WTC11 (cell line): ENCODE data around the gene HHAT. TPM values are rescaled to one million over a fixed set of nuclear protein-coding genes. Genes with fewer than 3 reads are reported as not detected.

ENCODE experiments used
- ATAC-seq: fragments of 200-7000 bp; cut with Tn5 transposase; 2 replicates; pipeline ENCODE4 v1.10.0; 2021; ENCODE audit warnings: mild to moderate bottlenecking, moderate library complexity
- CTCF ChIA-PET: fragments of 300-600 bp; sonication (Branson Sonifier 250); formaldehyde crosslinking; loops from one replicate; lab custom pipeline; 2021; ENCODE audit warnings: antibody characterized with exemption; lab: Charles Lee
- POLR2A ChIA-PET: fragments of 350-600 bp; sonication (Branson Sonifier 250); formaldehyde crosslinking; loops from one replicate; lab custom pipeline; 2021; ENCODE audit warnings: antibody characterized with exemption; lab: Charles Lee
- DNase-seq: peaks from one replicate; pipeline ENCODE4 v3.0.0; 2021; ENCODE audit warnings: low spot score
- H3K27ac Mint-ChIP-seq: 2 replicates; pipeline ENCODE4 v1.8.0; 2021; ENCODE audit warnings: mixed read lengths
- H3K27me3 Mint-ChIP-seq: 2 replicates; pipeline ENCODE4 v1.8.0; 2021; ENCODE audit warnings: low read depth, mild to moderate bottlenecking, moderate library complexity, mixed read lengths
- H3K36me3 Mint-ChIP-seq: 2 replicates; pipeline ENCODE4 v1.8.0; 2021; ENCODE audit warnings: mixed read lengths
- H3K4me1 Mint-ChIP-seq: 2 replicates; pipeline ENCODE4 v1.8.0; 2022; ENCODE audit warnings: mixed read lengths
- H3K4me3 Mint-ChIP-seq: 2 replicates; pipeline ENCODE4 v1.8.0; 2021; ENCODE audit warnings: mild to moderate bottlenecking, moderate library complexity, mixed read lengths
- H3K9me3 Mint-ChIP-seq: 2 replicates; pipeline ENCODE4 v1.8.0; 2021; ENCODE audit warnings: mixed read lengths
- ATF1 ChIP-seq: sonication (generic); formaldehyde crosslinking; IDR thresholded peaks from 2 replicates; pipeline ENCODE4 v1.8.1; 2023; ENCODE audit warnings: mild to moderate bottlenecking, moderate library complexity, missing genetic modification reagents
- ESRRA ChIP-seq: sonication (generic); formaldehyde crosslinking; IDR thresholded peaks from 2 replicates; pipeline ENCODE4 v1.8.1; 2022; ENCODE audit warnings: mild to moderate bottlenecking, missing genetic modification reagents, borderline replicate concordance
- FOXJ3 ChIP-seq: sonication (generic); formaldehyde crosslinking; IDR thresholded peaks from 2 replicates; pipeline ENCODE4 v1.9.0; 2021; ENCODE audit warnings: missing genetic modification reagents, mild to moderate bottlenecking, borderline replicate concordance
- HMGA2 ChIP-seq: fragments of 250-450 bp; sonication (Bioruptor Pico); IDR thresholded peaks from 2 replicates; pipeline ENCODE4 v1.4.0; 2021; ENCODE audit warnings: mild to moderate bottlenecking, moderate library complexity
- MYBL2 ChIP-seq: sonication (generic); formaldehyde crosslinking; IDR thresholded peaks from 2 replicates; pipeline ENCODE4 v1.8.1; 2023; ENCODE audit warnings: mild to moderate bottlenecking, moderate library complexity, missing genetic modification reagents
- NFATC4 ChIP-seq: fragments of 250-450 bp; sonication (Bioruptor Pico); IDR thresholded peaks from 2 replicates; pipeline ENCODE4 v1.9.0; 2021; ENCODE audit warnings: mild to moderate bottlenecking
- NR1H2 ChIP-seq: sonication (generic); formaldehyde crosslinking; IDR thresholded peaks from 2 replicates; pipeline ENCODE4 v1.9.0; 2021; ENCODE audit warnings: mild to moderate bottlenecking, moderate library complexity, missing genetic modification reagents
- RELA ChIP-seq: sonication (generic); formaldehyde crosslinking; IDR thresholded peaks from 2 replicates; pipeline ENCODE4 v1.8.1; 2022; ENCODE audit warnings: missing genetic modification reagents, mild to moderate bottlenecking, borderline replicate concordance
- SOX15 ChIP-seq: fragments of 250-450 bp; sonication (Bioruptor Pico); IDR thresholded peaks from 2 replicates; pipeline ENCODE4 v1.9.0; 2021; ENCODE audit warnings: mild to moderate bottlenecking
- TCF7 ChIP-seq: sonication (generic); formaldehyde crosslinking; IDR thresholded peaks from 2 replicates; pipeline ENCODE4 v1.8.0; 2022; ENCODE audit warnings: mild to moderate bottlenecking, low read depth, missing genetic modification reagents, moderate library complexity
- ZNF121 ChIP-seq: sonication (generic); formaldehyde crosslinking; IDR thresholded peaks from 2 replicates; pipeline ENCODE4 v1.8.0; 2023; ENCODE audit warnings: missing genetic modification reagents
- total RNA-seq: library from RNA; stranded (reverse); gene quantifications from 3 replicates; pipeline ENCODE4 v1.2.3, GENCODE V29; 2021
- TF ChIP-seq, protein P1 (sequence below): sonication (generic); formaldehyde crosslinking; IDR thresholded peaks from 2 replicates; pipeline ENCODE4 v1.8.0; 2022; ENCODE audit warnings: mild to moderate bottlenecking, missing genetic modification reagents
- TF ChIP-seq, protein P2 (sequence below): sonication (generic); formaldehyde crosslinking; IDR thresholded peaks from 2 replicates; pipeline ENCODE4 v1.8.1; 2023; ENCODE audit warnings: mild to moderate bottlenecking, missing genetic modification reagents, moderate library complexity
- TF ChIP-seq, protein P3 (sequence below): fragments of 200-600 bp; IDR thresholded peaks from 2 replicates; pipeline ENCODE4 v1.8.0; 2022; ENCODE audit warnings: antibody characterized with exemption
- TF ChIP-seq, protein P4 (sequence below): fragments of 250-450 bp; sonication (Bioruptor Pico); IDR thresholded peaks from 2 replicates; pipeline ENCODE4 v1.9.0; 2021; ENCODE audit warnings: moderate library complexity, mild to moderate bottlenecking, inconsistent platforms, borderline replicate concordance
- TF ChIP-seq, protein P5 (sequence below): fragments of 250-450 bp; sonication (Bioruptor Pico); IDR thresholded peaks from 2 replicates; pipeline ENCODE4 v1.9.0; 2021; ENCODE audit warnings: mild to moderate bottlenecking, borderline replicate concordance
- TF ChIP-seq, protein P6 (sequence below): sonication (generic); formaldehyde crosslinking; IDR thresholded peaks from 2 replicates; pipeline ENCODE4 v1.8.1; 2022; ENCODE audit warnings: low read depth, missing genetic modification reagents, borderline replicate concordance
- TF ChIP-seq, protein P7 (sequence below): sonication (generic); formaldehyde crosslinking; IDR thresholded peaks from 2 replicates; pipeline ENCODE4 v1.8.1; 2022; ENCODE audit warnings: mild to moderate bottlenecking, missing genetic modification reagents, moderate library complexity, borderline replicate concordance
- TF ChIP-seq, protein P8 (sequence below): sonication (generic); formaldehyde crosslinking; IDR thresholded peaks from 2 replicates; pipeline ENCODE4 v1.8.1; 2023; ENCODE audit warnings: mild to moderate bottlenecking, missing genetic modification reagents

HHAT gene
- total RNA-seq, 1 experiment from 2014 or later = 0.39 TPM

DNA sequence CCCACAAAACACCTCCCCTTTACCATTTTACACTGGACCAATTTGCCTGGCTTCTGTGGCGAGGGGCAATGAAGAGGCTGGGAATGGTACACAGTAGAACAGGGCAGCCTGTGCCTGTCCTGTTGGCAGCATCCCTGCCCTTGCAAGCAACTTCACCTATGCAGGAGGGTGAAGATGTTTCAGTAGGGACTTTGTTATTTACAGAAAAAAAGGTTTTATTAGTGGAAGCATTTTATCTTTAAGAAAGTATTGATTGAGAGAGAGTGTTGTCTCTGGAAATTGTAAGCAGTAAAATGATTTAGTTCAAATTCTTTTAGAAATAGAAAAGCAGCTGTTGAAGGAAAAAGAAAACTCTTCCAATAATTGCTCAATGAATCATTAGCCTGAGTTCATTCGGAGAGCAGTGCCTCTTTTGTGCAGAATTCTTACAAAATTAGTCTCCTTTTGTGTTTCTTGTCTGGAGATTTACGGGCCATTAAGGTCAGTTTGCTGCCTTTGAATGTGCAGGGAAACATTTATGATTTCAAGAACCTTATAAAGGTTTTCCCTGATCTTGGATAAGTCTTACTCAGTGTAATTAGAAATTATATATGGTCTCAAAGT is 49.1 kb downstream of the HHAT start (continued):
- TF ChIP-seq ZNF121 (CRISPR knock-in tag) = no peak
- TF ChIP-seq, protein P1, sequence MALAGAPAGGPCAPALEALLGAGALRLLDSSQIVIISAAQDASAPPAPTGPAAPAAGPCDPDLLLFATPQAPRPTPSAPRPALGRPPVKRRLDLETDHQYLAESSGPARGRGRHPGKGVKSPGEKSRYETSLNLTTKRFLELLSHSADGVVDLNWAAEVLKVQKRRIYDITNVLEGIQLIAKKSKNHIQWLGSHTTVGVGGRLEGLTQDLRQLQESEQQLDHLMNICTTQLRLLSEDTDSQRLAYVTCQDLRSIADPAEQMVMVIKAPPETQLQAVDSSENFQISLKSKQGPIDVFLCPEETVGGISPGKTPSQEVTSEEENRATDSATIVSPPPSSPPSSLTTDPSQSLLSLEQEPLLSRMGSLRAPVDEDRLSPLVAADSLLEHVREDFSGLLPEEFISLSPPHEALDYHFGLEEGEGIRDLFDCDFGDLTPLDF (CRISPR knock-in tag) = no peak
- TF ChIP-seq HMGA2 = no peak
- no peak for TF ChIP-seq NR1H2
- TF ChIP-seq, protein P2, sequence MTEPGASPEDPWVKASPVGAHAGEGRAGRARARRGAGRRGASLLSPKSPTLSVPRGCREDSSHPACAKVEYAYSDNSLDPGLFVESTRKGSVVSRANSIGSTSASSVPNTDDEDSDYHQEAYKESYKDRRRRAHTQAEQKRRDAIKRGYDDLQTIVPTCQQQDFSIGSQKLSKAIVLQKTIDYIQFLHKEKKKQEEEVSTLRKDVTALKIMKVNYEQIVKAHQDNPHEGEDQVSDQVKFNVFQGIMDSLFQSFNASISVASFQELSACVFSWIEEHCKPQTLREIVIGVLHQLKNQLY (CRISPR knock-in tag) = no peak
- TF ChIP-seq, protein P3, sequence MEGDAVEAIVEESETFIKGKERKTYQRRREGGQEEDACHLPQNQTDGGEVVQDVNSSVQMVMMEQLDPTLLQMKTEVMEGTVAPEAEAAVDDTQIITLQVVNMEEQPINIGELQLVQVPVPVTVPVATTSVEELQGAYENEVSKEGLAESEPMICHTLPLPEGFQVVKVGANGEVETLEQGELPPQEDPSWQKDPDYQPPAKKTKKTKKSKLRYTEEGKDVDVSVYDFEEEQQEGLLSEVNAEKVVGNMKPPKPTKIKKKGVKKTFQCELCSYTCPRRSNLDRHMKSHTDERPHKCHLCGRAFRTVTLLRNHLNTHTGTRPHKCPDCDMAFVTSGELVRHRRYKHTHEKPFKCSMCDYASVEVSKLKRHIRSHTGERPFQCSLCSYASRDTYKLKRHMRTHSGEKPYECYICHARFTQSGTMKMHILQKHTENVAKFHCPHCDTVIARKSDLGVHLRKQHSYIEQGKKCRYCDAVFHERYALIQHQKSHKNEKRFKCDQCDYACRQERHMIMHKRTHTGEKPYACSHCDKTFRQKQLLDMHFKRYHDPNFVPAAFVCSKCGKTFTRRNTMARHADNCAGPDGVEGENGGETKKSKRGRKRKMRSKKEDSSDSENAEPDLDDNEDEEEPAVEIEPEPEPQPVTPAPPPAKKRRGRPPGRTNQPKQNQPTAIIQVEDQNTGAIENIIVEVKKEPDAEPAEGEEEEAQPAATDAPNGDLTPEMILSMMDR = no peak
- no peak for TF ChIP-seq FOXJ3 (CRISPR knock-in tag)
- TF ChIP-seq ATF1 (CRISPR knock-in tag) = no peak
- TF ChIP-seq, all 79 proteins: peak for 0

DNA sequence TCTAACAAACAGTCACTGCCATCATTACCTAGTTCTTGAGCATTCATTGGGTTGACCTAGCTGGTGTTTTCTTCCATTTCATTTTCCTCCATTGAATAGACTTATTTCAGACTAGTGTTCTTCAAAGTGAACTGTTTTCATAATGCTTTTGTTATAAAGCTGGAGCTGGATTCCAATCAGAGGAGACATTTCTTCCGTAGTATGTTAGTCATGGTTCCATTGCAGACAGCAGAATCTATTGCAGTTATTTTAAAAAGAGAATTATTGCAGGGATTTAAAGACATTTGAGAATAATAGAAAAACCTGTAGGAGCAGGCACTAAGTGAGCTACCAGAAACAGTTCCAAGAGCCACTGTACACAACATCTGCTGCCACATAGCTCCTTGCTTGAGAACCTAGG is 50.0 kb downstream of the HHAT start:
- Mint-ChIP-seq H3K4me3 (no peak overlapping the region), H3K4me1 (peaks cover 19% of the 10 kb centered on the region), H3K36me3 (no peaks in the 10 kb centered on the region), H3K27me3 (no peaks in the 10 kb centered on the region), H3K9me3 (no peaks in the 10 kb centered on the region), H3K27ac (no peak overlapping the region)
- ChIA-PET POLR2A (no interaction called here), CTCF (interaction anchor here (1.1 kb wide), 1 partner anchor 24 kb away, joined by 4 read pairs; no protein-coding TSS in a partner anchor)
- no peak for ATAC-seq
- TF ChIP-seq, protein P4, sequence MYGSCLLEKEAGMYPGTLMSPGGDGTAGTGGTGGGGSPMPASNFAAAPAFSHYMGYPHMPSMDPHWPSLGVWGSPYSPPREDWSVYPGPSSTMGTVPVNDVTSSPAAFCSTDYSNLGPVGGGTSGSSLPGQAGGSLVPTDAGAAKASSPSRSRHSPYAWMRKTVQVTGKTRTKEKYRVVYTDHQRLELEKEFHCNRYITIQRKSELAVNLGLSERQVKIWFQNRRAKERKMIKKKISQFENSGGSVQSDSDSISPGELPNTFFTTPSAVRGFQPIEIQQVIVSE (CRISPR knock-in tag) = no peak
- TF ChIP-seq TCF7 (CRISPR knock-in tag) (no peak), SOX15 (no peak), ESRRA (CRISPR knock-in tag) (no peak), ATF1 (CRISPR knock-in tag) (no peak), MYBL2 (no peak), FOXJ3 (CRISPR knock-in tag) (no peak), RELA (CRISPR knock-in tag) (no peak), NFATC4 (CRISPR knock-in tag) (no peak)
- TF ChIP-seq, protein P5, sequence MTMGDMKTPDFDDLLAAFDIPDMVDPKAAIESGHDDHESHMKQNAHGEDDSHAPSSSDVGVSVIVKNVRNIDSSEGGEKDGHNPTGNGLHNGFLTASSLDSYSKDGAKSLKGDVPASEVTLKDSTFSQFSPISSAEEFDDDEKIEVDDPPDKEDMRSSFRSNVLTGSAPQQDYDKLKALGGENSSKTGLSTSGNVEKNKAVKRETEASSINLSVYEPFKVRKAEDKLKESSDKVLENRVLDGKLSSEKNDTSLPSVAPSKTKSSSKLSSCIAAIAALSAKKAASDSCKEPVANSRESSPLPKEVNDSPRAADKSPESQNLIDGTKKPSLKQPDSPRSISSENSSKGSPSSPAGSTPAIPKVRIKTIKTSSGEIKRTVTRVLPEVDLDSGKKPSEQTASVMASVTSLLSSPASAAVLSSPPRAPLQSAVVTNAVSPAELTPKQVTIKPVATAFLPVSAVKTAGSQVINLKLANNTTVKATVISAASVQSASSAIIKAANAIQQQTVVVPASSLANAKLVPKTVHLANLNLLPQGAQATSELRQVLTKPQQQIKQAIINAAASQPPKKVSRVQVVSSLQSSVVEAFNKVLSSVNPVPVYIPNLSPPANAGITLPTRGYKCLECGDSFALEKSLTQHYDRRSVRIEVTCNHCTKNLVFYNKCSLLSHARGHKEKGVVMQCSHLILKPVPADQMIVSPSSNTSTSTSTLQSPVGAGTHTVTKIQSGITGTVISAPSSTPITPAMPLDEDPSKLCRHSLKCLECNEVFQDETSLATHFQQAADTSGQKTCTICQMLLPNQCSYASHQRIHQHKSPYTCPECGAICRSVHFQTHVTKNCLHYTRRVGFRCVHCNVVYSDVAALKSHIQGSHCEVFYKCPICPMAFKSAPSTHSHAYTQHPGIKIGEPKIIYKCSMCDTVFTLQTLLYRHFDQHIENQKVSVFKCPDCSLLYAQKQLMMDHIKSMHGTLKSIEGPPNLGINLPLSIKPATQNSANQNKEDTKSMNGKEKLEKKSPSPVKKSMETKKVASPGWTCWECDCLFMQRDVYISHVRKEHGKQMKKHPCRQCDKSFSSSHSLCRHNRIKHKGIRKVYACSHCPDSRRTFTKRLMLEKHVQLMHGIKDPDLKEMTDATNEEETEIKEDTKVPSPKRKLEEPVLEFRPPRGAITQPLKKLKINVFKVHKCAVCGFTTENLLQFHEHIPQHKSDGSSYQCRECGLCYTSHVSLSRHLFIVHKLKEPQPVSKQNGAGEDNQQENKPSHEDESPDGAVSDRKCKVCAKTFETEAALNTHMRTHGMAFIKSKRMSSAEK = no peak
- TF ChIP-seq, protein P6, sequence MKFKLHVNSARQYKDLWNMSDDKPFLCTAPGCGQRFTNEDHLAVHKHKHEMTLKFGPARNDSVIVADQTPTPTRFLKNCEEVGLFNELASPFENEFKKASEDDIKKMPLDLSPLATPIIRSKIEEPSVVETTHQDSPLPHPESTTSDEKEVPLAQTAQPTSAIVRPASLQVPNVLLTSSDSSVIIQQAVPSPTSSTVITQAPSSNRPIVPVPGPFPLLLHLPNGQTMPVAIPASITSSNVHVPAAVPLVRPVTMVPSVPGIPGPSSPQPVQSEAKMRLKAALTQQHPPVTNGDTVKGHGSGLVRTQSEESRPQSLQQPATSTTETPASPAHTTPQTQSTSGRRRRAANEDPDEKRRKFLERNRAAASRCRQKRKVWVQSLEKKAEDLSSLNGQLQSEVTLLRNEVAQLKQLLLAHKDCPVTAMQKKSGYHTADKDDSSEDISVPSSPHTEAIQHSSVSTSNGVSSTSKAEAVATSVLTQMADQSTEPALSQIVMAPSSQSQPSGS (CRISPR knock-in tag) = no peak
- TF ChIP-seq, protein P7, sequence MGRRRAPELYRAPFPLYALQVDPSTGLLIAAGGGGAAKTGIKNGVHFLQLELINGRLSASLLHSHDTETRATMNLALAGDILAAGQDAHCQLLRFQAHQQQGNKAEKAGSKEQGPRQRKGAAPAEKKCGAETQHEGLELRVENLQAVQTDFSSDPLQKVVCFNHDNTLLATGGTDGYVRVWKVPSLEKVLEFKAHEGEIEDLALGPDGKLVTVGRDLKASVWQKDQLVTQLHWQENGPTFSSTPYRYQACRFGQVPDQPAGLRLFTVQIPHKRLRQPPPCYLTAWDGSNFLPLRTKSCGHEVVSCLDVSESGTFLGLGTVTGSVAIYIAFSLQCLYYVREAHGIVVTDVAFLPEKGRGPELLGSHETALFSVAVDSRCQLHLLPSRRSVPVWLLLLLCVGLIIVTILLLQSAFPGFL (CRISPR knock-in tag) = no peak
- TF ChIP-seq, protein P8, sequence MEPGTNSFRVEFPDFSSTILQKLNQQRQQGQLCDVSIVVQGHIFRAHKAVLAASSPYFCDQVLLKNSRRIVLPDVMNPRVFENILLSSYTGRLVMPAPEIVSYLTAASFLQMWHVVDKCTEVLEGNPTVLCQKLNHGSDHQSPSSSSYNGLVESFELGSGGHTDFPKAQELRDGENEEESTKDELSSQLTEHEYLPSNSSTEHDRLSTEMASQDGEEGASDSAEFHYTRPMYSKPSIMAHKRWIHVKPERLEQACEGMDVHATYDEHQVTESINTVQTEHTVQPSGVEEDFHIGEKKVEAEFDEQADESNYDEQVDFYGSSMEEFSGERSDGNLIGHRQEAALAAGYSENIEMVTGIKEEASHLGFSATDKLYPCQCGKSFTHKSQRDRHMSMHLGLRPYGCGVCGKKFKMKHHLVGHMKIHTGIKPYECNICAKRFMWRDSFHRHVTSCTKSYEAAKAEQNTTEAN (CRISPR knock-in tag) = no peak
- DNase-seq = no peak
